Measurements from ENCODE around the gene NAGPA. TPM values are rescaled to one million over a fixed set of nuclear protein-coding genes. Genes with fewer than 3 reads are reported as not detected.
A peak's percentile ranks its signal among the peaks of the same experiment; 100 is the strongest.

NAGPA gene
- total RNA-seq, 1 donor from 2014 or later: 6.5 TPM

- intact Hi-C loops (cut with DNase I): no loop called here
- ATAC-seq (peak; percentile 10), DNase-seq (ENCODE audit: missing footprints) (no peak)
Observed at GRCh38 chr16:4987580-4988374, 46.0 kb downstream of the NAGPA start.

- DNase-seq (ENCODE audit: missing footprints) (no peak), ATAC-seq (no peak)
- intact Hi-C loops (cut with DNase I): no loop called here
Observed at GRCh38 chr16:4987250-4987579, 46.5 kb downstream of the NAGPA start.

- DNase-seq (ENCODE audit: missing footprints) (no peak), ATAC-seq (no peak)
- intact Hi-C loops (cut with DNase I): no loop called here
Observed at GRCh38 chr16:4984174-4984990, 49.4 kb downstream of the NAGPA start.

GRCh38 chr16:4982056-4982867 lies 51.5 kb downstream of the NAGPA start:
- intact Hi-C loops (cut with DNase I): loop anchor here (1.0 kb wide), 1 partner anchor 20 kb away; no protein-coding TSS in a partner anchor
- DNase-seq (ENCODE audit: missing footprints) (no peak), ATAC-seq (peak; percentile 97)

GRCh38 chr16:4981473-4981872 lies 52.3 kb downstream of the NAGPA start:
- no peak for ATAC-seq
- no peak for DNase-seq (ENCODE audit: missing footprints)
- intact Hi-C loops (cut with DNase I): no loop called here

- intact Hi-C loops (cut with DNase I): no loop called here
- ATAC-seq (no peak), DNase-seq (ENCODE audit: missing footprints) (no peak)
Observed at GRCh38 chr16:4980691-4981090, 53.0 kb downstream of the NAGPA start.

- no peak for DNase-seq (ENCODE audit: missing footprints)
- no peak for ATAC-seq
- intact Hi-C loops (cut with DNase I): no loop called here
Observed at GRCh38 chr16:4979736-4980660, 53.7 kb downstream of the NAGPA start.

GRCh38 chr16:4979164-4979563 lies 54.6 kb downstream of the NAGPA start:
- intact Hi-C loops (cut with DNase I): no loop called here
- DNase-seq (ENCODE audit: missing footprints) (no peak), ATAC-seq (no peak)

- intact Hi-C loops (cut with DNase I): no loop called here
- DNase-seq (ENCODE audit: missing footprints) (no peak), ATAC-seq (no peak)
Observed at GRCh38 chr16:4976611-4977145, 57.1 kb downstream of the NAGPA start.

GRCh38 chr16:4976079-4976478 lies 57.7 kb downstream of the NAGPA start:
- intact Hi-C loops (cut with DNase I): no loop called here
- DNase-seq (ENCODE audit: missing footprints) (no peak), ATAC-seq (no peak)

Other genes with a start within 250 kb of the NAGPA start
- gene SEPTIN12, start 245.6 kb downstream of the NAGPA start, total RNA-seq: not detected
- gene SMIM22, start 238.6 kb downstream of the NAGPA start, total RNA-seq: not detected
- gene ROGDI, start 231.3 kb downstream of the NAGPA start, total RNA-seq: 102 TPM
- gene GLYR1, start 186.6 kb downstream of the NAGPA start, total RNA-seq: 88.8 TPM
- 45.2 TPM for gene UBN1, start 186.5 kb downstream of the NAGPA start, total RNA-seq
- gene PPL, start 96.8 kb downstream of the NAGPA start, total RNA-seq: 20.2 TPM
- 23.5 TPM for gene SEC14L5, start 75.6 kb downstream of the NAGPA start, total RNA-seq
- gene C16orf89, start 32.0 kb upstream of the NAGPA start, total RNA-seq: 3.5 TPM
- gene ALG1, start 37.9 kb upstream of the NAGPA start, total RNA-seq: 7.7 TPM
- 5.7 TPM for gene EEF2KMT, start 63.9 kb upstream of the NAGPA start, total RNA-seq